Kidney epithelial cell (primary cell): ENCODE data around the gene DNAJC8. TPM values are rescaled to one million over a fixed set of nuclear protein-coding genes. Genes with fewer than 3 reads are reported as not detected.

Experiments
- DNase-seq: peaks from one replicate; pipeline ENCODE4 v3.0.0-alpha.2; 2010; ENCODE audit warnings: low read depth
- H3K27me3 ChIP-seq: 2 replicates; pipeline ENCODE4 v1.6.0; 2011; ENCODE audit warnings: low read length; ENCODE audit not compliant: control insufficient read depth, insufficient read depth
- H3K36me3 ChIP-seq: 2 replicates; pipeline ENCODE4 v1.5.1; 2011; ENCODE audit warnings: low read length; ENCODE audit not compliant: control insufficient read depth, insufficient read depth
- H3K4me3 ChIP-seq: 2 replicates; pipeline ENCODE4 v1.5.1; 2011; ENCODE audit warnings: low read depth, mild to moderate bottlenecking, control low read depth, low read length
- total RNA-seq: library from RNA; depleted of rRNA; stranded (reverse); fragments of >200 nt; gene quantifications from 2 replicates; pipeline ENCODE4 v1.2.3, GENCODE V29; 2015
- TF ChIP-seq, protein P1 (sequence below): IDR thresholded peaks from 2 replicates; pipeline ENCODE4 v1.5.1; 2011; ENCODE audit warnings: mild to moderate bottlenecking, moderate library complexity, low read length, control low read depth, inconsistent platforms; ENCODE audit not compliant: insufficient read depth, poor library complexity, severe bottlenecking

The DNAJC8 gene
- total RNA-seq, 1 donor from 2014 or later = 93.3 TPM

DNA sequence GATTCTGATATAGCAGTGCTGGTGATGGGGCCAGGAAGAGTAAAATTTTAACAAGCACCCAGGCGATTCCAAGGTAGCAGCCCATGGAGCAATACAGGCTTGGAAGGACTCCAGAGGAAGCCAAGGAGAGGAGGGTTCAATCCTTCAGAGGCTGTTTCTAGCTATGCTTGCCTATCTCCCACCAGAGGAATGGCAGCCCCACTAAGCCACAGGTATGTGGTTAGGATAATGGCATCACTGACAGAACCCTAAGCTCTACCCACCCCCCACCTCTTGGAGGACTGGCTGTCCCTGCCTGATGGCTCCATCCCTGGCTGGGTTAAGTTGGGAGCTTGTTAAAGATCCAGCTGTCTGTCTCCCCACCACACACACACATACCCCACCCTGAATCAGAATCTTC lies 37.0 kb downstream of the DNAJC8 start:
- no peak for DNase-seq
- Histone ChIP-seq H3K27me3 (no peaks in the 10 kb centered on the region), H3K36me3 (peaks cover 3% of the 10 kb centered on the region), H3K4me3 (no peak overlapping the region)
- TF ChIP-seq, protein P1, sequence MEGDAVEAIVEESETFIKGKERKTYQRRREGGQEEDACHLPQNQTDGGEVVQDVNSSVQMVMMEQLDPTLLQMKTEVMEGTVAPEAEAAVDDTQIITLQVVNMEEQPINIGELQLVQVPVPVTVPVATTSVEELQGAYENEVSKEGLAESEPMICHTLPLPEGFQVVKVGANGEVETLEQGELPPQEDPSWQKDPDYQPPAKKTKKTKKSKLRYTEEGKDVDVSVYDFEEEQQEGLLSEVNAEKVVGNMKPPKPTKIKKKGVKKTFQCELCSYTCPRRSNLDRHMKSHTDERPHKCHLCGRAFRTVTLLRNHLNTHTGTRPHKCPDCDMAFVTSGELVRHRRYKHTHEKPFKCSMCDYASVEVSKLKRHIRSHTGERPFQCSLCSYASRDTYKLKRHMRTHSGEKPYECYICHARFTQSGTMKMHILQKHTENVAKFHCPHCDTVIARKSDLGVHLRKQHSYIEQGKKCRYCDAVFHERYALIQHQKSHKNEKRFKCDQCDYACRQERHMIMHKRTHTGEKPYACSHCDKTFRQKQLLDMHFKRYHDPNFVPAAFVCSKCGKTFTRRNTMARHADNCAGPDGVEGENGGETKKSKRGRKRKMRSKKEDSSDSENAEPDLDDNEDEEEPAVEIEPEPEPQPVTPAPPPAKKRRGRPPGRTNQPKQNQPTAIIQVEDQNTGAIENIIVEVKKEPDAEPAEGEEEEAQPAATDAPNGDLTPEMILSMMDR = no peak

DNA sequence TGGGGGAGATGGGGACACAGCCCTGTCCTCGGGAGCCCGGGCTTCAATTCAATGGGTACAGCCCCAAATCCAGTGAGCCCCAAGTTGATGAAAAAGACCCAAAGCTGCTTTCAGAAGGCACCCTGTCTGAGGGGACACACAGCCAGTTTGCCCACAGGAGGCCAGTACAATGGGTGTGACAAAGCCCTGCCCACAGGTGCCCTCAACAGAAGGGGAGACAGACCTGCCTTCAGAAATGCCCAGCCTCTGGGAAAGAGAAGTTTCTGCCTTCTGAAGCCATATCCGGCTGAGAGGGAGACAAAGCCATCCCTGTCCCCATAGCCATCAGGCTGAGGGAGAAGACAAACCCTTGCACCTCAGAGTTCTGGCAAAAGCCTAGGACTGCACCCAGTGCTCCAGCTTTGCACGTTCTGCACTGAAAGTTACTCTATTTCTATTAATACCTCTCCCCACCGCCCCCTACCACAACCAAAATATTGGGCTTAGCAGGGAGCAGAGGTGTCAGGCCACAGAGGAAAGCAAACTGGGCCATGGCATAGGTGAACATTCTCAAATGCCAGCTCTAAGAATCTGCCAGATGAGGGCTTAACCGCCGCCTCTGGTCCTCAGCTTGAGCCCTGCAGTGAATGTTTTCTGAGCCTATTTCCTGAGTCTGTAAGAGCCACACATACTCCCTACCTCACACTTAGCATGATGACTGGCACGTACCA lies 38.3 kb downstream of the DNAJC8 start:
- TF ChIP-seq, protein P1 = no peak
- Histone ChIP-seq H3K36me3 (no peaks in the 10 kb centered on the region), H3K27me3 (no peaks in the 10 kb centered on the region), H3K4me3 (no peak overlapping the region)
- no peak for DNase-seq

DNA sequence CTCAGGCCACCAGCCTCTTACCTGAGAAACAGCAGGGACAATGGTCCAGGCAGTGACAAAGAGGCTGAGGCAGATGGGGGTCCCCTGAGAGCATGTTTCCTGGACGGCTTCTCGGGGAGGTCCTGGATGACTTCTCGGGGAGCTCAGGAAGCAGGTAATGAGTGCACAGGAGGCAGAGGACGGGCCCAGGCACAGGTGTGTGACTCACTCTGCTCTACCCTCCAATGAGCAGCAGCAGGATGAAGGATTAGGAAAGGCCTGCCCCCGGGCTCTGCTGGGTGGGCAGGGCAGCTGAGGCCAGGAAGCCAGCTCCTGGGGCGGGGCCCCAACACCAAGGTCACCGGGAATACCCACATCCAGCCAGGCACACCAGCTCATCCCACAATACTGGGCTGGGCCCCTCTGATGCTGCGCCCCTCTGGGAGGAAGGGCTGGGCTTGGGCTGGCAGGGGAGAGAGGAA lies 39.1 kb downstream of the DNAJC8 start:
- TF ChIP-seq, protein P1 = no peak
- H3K36me3 ChIP-seq = no peaks in the 10 kb centered on the region
- no peak overlapping the region for H3K4me3 ChIP-seq
- peak; percentile 21 for DNase-seq
- H3K27me3 ChIP-seq = no peaks in the 10 kb centered on the region

DNA sequence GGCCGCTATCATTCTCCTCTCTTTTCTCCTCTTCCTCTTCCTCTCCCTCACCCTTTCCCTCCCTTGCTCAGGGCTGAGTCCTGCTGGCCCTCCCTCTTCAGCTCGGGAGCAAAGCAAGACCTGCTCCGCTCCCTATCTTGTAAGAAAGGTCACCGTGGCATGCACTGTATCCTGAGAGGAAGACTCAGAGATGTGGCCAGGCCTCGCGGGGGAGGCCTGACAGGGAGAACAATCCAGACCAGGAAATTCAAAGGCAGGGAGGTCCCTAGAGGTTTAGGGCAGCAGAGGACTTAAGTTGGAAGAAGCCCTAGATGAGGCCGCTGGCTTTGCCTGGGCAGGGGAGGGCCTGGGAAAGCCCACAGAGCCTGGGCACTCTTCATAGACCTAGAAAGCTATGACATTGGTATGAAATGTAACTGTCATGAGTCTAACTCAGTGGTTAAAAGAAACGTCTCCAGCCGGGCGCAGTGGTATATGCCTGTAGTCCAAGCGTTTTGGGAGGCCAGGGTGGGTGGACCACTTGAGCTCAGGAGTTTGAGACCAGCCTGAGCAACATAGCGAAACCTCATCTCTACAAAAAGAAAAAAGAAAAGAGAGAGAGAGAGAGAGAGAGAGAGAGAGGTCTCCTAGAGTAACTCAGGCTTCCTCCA lies 41.7 kb downstream of the DNAJC8 start:
- TF ChIP-seq, protein P1 = no peak
- H3K27me3 ChIP-seq = no peaks in the 10 kb centered on the region
- DNase-seq = no peak
- H3K4me3 ChIP-seq = no peak overlapping the region
- no peaks in the 10 kb centered on the region for H3K36me3 ChIP-seq

DNA sequence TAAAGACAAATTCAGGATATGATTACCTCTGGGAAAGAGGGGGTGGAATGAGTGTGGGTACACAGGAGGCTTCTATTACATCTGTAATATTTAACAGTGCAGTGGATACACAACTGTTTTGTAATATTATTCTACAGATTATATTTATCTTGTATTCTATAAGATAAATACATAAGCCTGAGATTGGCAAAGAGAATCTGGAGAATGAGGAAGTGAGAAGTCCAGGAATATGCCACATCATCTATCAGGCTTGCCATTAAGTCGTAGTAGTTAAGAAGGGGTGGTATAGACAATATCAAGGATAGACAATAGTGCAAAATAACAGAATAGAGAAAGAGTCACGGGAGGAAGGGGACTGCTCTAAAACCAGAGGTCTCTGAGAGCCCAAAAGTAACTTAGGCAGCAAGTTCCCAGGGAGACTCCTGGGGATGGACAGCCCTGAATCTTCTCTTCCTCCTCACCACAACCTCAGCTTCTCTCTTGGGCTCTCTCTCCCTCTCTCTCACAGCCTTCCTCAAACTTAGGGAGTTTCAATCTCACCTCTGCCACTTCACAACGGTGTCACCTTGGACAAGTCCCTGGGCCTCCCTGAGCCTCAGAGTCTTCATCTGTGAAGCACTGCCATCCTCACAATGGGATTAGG lies 42.4 kb downstream of the DNAJC8 start:
- Histone ChIP-seq H3K36me3 (no peaks in the 10 kb centered on the region), H3K27me3 (no peaks in the 10 kb centered on the region), H3K4me3 (no peak overlapping the region)
- TF ChIP-seq, protein P1 = no peak
- no peak for DNase-seq
